ENCODE data around the gene SHROOM3.

- TF ChIP-seq CTCF (IDR thresholded peaks at IDR 0.05) (no peak), POLR2A (IDR thresholded peaks at IDR 0.05) (no peak)
These were observed 315.7 kb downstream of the SHROOM3 start for GRCh38 chr4:76750716-76751115.

All from Peyer's patch (tissue), 4 donors.